GM10266 (cell line): Measurements from ENCODE around the gene STIM1.

Experiments used
- DNase-seq: peaks from one replicate; pipeline ENCODE4 v3.0.0; 2012; ENCODE audit errors: extremely low spot score
- CTCF ChIP-seq: IDR thresholded peaks from 2 replicates; pipeline ENCODE4 v1.5.1; 2012; ENCODE audit warnings: mild to moderate bottlenecking, low read depth; ENCODE audit not compliant: control insufficient read depth, insufficient read depth; ENCODE audit errors: missing control alignments

Gene STIM1

DNA sequence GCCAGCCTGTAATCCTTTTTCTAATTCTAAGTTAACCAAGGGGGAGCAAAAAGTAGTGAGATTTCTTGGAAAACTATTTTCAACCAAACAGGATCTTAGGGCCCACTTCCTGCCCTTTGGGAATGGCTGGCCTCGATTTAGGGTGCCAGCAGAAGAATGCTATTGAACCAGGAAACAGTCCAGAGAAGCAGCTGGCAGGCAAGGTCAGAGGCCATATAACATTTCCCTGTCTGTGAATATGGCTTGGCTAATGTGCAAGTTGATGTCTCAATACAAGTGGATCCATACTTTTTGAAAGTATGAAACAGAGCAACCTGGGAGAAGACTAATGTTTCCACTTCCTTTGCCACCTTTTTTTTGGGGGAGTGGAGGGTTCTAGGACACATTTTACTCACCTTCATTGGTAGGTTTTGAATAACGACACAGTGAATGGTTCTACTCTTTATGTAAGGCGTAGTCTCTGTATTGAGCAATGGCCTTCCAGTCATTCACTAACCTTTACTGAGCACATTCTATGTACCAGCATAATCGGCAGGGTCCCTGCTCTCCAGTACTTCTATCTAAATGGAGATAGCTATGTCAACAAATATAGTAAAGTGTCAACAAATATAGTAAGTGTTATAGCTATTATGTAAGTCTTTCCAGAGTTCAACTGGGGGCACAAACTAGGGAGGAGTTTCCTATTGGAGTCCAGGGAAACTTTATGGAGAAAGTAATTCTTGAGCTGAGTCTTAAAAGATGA is 204.9 kb downstream of the STIM1 start:
- no peak for TF ChIP-seq CTCF
- DNase-seq: no peak

GRCh38 chr11:4061700-4062099 is 206.2 kb downstream of the STIM1 start:
- no peak for DNase-seq
- no peak for TF ChIP-seq CTCF

- no peak for TF ChIP-seq CTCF
- DNase-seq: no peak
These were observed 207.9 kb downstream of the STIM1 start for GRCh38 chr11:4063348-4063747.

DNA sequence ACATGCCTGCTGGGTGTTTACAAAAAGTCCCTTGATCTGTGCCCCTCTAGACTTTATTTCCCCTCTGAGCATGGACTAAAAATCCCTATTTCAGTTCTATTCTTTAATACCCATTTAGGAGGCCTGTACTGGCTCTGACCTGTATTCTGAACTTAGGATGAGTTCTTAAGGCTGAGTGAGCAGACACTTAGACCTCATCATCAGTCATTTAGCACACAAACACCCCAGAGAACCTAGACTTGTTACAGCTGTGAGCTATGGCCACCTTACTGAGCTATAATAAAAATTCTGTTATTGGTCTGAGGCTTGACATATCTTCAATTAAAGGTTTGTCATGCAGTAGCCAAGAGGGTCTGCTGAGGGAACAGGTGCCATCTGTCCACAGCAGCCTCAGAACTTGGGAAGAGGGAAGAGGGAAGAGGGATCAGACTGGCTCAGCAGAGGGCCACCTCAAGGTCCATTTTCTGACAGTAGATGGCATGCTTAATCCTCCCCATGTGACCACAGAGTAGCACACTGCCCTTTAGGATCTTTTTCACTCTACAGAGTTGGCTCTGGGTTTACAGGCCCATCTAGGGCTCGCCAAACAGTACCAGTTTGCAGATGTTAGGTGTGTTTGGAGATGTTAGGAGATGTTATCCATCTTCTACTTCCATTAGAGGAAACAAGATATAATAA is 209.0 kb downstream of the STIM1 start:
- DNase-seq: no peak
- no peak for TF ChIP-seq CTCF

- TF ChIP-seq CTCF: no peak
- DNase-seq: no peak
These were observed 209.6 kb downstream of the STIM1 start for GRCh38 chr11:4065086-4065485.

DNA sequence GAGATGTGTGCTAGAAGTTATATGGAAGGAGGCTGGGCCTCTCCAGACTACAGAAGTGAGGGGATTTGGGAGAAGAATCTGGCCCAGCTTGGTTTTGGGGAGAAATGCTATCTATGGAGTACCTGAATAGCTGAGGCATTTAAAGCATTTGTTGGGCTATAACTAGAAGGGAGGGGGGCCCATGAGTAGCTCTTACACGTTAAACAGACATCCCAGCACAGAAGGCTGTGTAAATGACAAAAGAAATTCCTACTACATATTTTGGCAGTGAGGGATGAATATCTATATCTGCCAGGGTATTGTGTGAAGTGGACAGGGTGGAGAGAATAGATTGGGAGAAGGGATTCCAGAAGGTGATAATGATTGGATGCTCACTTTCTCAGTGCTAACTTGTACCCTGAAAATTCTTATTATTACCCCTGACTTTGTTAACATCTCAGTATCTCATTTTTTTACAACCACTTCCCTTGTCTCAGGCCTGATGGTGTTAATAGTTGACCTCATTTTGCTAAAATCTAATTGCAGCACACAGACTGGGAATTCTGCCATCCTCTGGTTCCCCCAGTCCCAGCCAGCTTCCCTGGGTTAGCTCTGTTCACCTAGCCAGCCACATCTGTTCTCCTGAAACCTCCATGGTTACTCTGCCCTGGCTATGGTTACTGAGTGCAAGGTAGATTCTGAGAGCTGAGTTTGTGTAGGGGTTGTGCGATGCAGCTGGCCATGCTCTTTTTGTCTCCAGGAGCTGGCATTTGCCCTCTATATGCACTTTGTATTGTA is 210.3 kb downstream of the STIM1 start:
- TF ChIP-seq CTCF: no peak
- DNase-seq: no peak

DNA sequence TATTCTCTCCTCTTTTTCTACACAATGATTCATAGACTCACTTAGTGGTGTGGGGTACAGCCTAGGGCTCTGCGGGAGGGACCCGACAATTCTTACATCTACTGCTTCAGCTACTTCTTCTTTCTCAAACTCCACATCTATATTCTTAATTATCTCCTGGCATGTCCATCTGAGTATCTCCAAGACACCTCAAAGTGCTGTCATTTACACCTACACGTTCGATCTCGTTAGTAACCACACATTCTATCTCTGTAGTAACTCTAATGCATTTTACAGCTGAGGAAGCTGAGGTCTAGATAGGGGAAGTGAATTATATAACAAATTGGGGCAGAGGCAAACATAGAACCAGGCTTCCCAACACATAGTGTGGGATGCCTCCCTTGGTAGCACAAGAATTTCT is 211.4 kb downstream of the STIM1 start:
- no peak for DNase-seq
- no peak for TF ChIP-seq CTCF
